Neural cell (in vitro differentiated cells): Measurements from ENCODE around the gene GPHN. TPM values are rescaled to one million over a fixed set of nuclear protein-coding genes. Genes with fewer than 3 reads are reported as not detected.
"Not testable (repeated sequence)": the region's sequence is repeated elsewhere in the genome, so short reads cannot be mapped to it uniquely, and the experiment has no call there.

Experiments used
- H2AFZ ChIP-seq: fragments of 200-600, 300-800 bp; sonication (generic), shearing (Covaris generic); 2 replicates; pipeline ENCODE4 v1.6.0; 2014; ENCODE audit warnings: low read depth, mild to moderate bottlenecking, antibody characterized with exemption, low read length, moderate library complexity
- H3F3A ChIP-seq: fragments of 200-600 bp; shearing (Covaris generic); 2 replicates; pipeline ENCODE4 v1.6.1; 2016; ENCODE audit warnings: mild to moderate bottlenecking, moderate library complexity, mixed read lengths, antibody characterized with exemption, low read length; ENCODE audit not compliant: insufficient read depth, poor library complexity, severe bottlenecking
- H3K27ac ChIP-seq: fragments of 200-600, 300-800 bp; sonication (generic), shearing (Covaris generic); 2 replicates; pipeline ENCODE4 v1.5.1; 2014; ENCODE audit warnings: mild to moderate bottlenecking, low read length, moderate library complexity
- H3K27me3 ChIP-seq: fragments of 300-800, 200-600 bp; sonication (generic), shearing (Covaris generic); 2 replicates; pipeline ENCODE4 v1.6.0; 2014; ENCODE audit warnings: mild to moderate bottlenecking, low read depth, low read length, moderate library complexity; ENCODE audit not compliant: insufficient read depth
- H3K36me3 ChIP-seq: fragments of 300-800, 200-600 bp; sonication (generic), shearing (Covaris generic); 2 replicates; pipeline ENCODE4 v1.5.1; 2014; ENCODE audit warnings: mild to moderate bottlenecking, antibody characterized with exemption, low read length, moderate library complexity; ENCODE audit not compliant: insufficient read depth
- H3K4me2 ChIP-seq: fragments of 300-800, 200-600 bp; sonication (generic), shearing (Covaris generic); 2 replicates; pipeline ENCODE4 v1.6.0; 2014; ENCODE audit warnings: mild to moderate bottlenecking, low read length
- H3K4me3 ChIP-seq: fragments of 300-800, 200-600 bp; sonication (generic), shearing (Covaris generic); 2 replicates; pipeline ENCODE4 v1.5.1; 2014; ENCODE audit warnings: mild to moderate bottlenecking, low read length, moderate library complexity
- H3K79me2 ChIP-seq: fragments of 200-600 bp; shearing (Covaris generic); replicated peaks from 2 replicates; pipeline ENCODE4 v1.6.0; 2014; ENCODE audit warnings: mild to moderate bottlenecking, low read length, moderate library complexity; ENCODE audit not compliant: insufficient read depth
- H3K9ac ChIP-seq: fragments of 300-800, 200-600 bp; sonication (generic), shearing (Covaris generic); 2 replicates; pipeline ENCODE4 v1.6.1; 2016; ENCODE audit warnings: mild to moderate bottlenecking, low read length, mixed read lengths
- H3K9me2 ChIP-seq: fragments of 200-600 bp; shearing (Covaris generic); 2 replicates; pipeline ENCODE4 v1.6.1; 2016; ENCODE audit warnings: mild to moderate bottlenecking, low read length, mixed read lengths; ENCODE audit not compliant: insufficient read depth
- H3K9me3 ChIP-seq: fragments of 200-600, 300-800 bp; sonication (generic), shearing (Covaris generic); 2 replicates; pipeline ENCODE4 v1.6.1; 2016; ENCODE audit warnings: mild to moderate bottlenecking, mixed run types, low read length, moderate library complexity, mixed read lengths
- H4K20me1 ChIP-seq: fragments of 200-600 bp; shearing (Covaris generic); 2 replicates; pipeline ENCODE4 v1.6.1; 2016; ENCODE audit warnings: mild to moderate bottlenecking, mixed run types; ENCODE audit not compliant: insufficient read depth
- EP300 ChIP-seq: fragments of 450-650 bp; conservative IDR thresholded peaks from 2 replicates; pipeline ENCODE4 v1.6.1; 2014; ENCODE audit warnings: antibody characterized with exemption, mild to moderate bottlenecking, moderate library complexity; ENCODE audit not compliant: poor library complexity, severe bottlenecking
- EZH2 ChIP-seq: fragments of 200-600, 300-800 bp; shearing (Covaris generic), sonication (generic); IDR thresholded peaks from 2 replicates; pipeline ENCODE4 v1.6.1; 2014; ENCODE audit warnings: antibody characterized with exemption, low read length, borderline replicate concordance, mild to moderate bottlenecking; ENCODE audit not compliant: insufficient read depth, poor library complexity, severe bottlenecking
- MXI1 ChIP-seq: fragments of 450-650 bp; conservative IDR thresholded peaks from 2 replicates; pipeline ENCODE4 v1.6.1; 2014; ENCODE audit warnings: antibody characterized with exemption, mild to moderate bottlenecking; ENCODE audit not compliant: poor library complexity, severe bottlenecking
- POLR2AphosphoS5 ChIP-seq: IDR thresholded peaks from 2 replicates; pipeline ENCODE4 v1.6.1; 2012
- RAD21 ChIP-seq: fragments of 450-650 bp; conservative IDR thresholded peaks from 2 replicates; pipeline ENCODE4 v1.6.1; 2014; ENCODE audit warnings: antibody characterized with exemption, mild to moderate bottlenecking, moderate library complexity
- SMC3 ChIP-seq: fragments of 450-650 bp; conservative IDR thresholded peaks from 2 replicates; pipeline ENCODE4 v1.6.1; 2014; ENCODE audit warnings: antibody characterized with exemption, mild to moderate bottlenecking, moderate library complexity; ENCODE audit not compliant: poor library complexity
- TAF1 ChIP-seq: IDR thresholded peaks from 2 replicates; pipeline ENCODE4 v1.6.1; 2012; ENCODE audit warnings: low read depth
- polyA plus RNA-seq: library from polyadenylated mRNA; depleted of rRNA; stranded (reverse); fragments of >200 nt; gene quantifications from 2 replicates; pipeline ENCODE4 v1.2.3, GENCODE V29; 2014
- TF ChIP-seq, protein P1 (sequence below): IDR thresholded peaks from 2 replicates; pipeline ENCODE4 v1.6.1; 2012; ENCODE audit warnings: borderline replicate concordance
- TF ChIP-seq, protein P2 (sequence below): fragments of 450-650 bp; IDR thresholded peaks from 2 replicates; pipeline ENCODE4 v1.5.1; 2014; ENCODE audit warnings: antibody characterized with exemption, mild to moderate bottlenecking, moderate library complexity; ENCODE audit not compliant: poor library complexity, severe bottlenecking

GPHN gene
- polyA plus RNA-seq, 1 donor from 2014 or later, result 135 TPM

DNA sequence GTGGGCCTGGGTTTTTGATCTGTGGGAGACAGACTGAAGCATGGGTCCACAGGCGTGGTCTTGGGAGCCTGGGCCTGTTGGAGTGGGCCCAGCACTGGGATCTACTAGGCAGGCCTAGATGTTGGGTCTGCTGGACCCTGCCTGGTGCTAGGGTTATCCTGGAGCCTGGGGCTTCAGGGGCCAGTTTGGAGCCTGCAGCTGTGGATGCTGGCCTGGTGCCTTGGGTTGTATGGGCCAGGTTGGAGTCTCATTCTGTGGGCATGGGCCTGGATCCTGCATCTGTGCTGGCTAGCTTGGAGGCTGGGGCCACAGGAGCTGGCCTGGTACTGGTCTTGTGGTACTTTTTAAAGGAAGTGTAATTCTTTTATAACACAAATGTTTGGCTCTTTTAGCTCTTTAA lies 68.0 kb downstream of the GPHN start:
- H3K36me3 ChIP-seq, result peaks cover 4% of the 10 kb centered on the region
- H3K9me2 ChIP-seq, result no peaks in the 10 kb centered on the region
- H2AFZ ChIP-seq, result no peak overlapping the region
- no peak overlapping the region for H3K9ac ChIP-seq
- H3K27ac ChIP-seq, result no peak overlapping the region
- no peaks in the 10 kb centered on the region for H3K27me3 ChIP-seq
- no peaks in the 10 kb centered on the region for H4K20me1 ChIP-seq
- H3K4me3 ChIP-seq, result no peak overlapping the region
- no peak overlapping the region for H3K4me2 ChIP-seq
- H3F3A ChIP-seq, result no peaks in the 10 kb centered on the region
- TF ChIP-seq, protein P1, sequence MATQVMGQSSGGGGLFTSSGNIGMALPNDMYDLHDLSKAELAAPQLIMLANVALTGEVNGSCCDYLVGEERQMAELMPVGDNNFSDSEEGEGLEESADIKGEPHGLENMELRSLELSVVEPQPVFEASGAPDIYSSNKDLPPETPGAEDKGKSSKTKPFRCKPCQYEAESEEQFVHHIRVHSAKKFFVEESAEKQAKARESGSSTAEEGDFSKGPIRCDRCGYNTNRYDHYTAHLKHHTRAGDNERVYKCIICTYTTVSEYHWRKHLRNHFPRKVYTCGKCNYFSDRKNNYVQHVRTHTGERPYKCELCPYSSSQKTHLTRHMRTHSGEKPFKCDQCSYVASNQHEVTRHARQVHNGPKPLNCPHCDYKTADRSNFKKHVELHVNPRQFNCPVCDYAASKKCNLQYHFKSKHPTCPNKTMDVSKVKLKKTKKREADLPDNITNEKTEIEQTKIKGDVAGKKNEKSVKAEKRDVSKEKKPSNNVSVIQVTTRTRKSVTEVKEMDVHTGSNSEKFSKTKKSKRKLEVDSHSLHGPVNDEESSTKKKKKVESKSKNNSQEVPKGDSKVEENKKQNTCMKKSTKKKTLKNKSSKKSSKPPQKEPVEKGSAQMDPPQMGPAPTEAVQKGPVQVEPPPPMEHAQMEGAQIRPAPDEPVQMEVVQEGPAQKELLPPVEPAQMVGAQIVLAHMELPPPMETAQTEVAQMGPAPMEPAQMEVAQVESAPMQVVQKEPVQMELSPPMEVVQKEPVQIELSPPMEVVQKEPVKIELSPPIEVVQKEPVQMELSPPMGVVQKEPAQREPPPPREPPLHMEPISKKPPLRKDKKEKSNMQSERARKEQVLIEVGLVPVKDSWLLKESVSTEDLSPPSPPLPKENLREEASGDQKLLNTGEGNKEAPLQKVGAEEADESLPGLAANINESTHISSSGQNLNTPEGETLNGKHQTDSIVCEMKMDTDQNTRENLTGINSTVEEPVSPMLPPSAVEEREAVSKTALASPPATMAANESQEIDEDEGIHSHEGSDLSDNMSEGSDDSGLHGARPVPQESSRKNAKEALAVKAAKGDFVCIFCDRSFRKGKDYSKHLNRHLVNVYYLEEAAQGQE, result no peak
- no peak for TF ChIP-seq RAD21
- TF ChIP-seq, protein P2, sequence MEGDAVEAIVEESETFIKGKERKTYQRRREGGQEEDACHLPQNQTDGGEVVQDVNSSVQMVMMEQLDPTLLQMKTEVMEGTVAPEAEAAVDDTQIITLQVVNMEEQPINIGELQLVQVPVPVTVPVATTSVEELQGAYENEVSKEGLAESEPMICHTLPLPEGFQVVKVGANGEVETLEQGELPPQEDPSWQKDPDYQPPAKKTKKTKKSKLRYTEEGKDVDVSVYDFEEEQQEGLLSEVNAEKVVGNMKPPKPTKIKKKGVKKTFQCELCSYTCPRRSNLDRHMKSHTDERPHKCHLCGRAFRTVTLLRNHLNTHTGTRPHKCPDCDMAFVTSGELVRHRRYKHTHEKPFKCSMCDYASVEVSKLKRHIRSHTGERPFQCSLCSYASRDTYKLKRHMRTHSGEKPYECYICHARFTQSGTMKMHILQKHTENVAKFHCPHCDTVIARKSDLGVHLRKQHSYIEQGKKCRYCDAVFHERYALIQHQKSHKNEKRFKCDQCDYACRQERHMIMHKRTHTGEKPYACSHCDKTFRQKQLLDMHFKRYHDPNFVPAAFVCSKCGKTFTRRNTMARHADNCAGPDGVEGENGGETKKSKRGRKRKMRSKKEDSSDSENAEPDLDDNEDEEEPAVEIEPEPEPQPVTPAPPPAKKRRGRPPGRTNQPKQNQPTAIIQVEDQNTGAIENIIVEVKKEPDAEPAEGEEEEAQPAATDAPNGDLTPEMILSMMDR, result no peak
- TF ChIP-seq EP300, result no peak
- TF ChIP-seq MXI1, result no peak
- TF ChIP-seq EZH2, result no peak
- TF ChIP-seq POLR2AphosphoS5, result no peak
- TF ChIP-seq SMC3, result no peak
- no peak for TF ChIP-seq TAF1
- H3K79me2 ChIP-seq, result peaks cover 31% of the 10 kb centered on the region
- peaks cover 5% of the 10 kb centered on the region for H3K9me3 ChIP-seq

DNA sequence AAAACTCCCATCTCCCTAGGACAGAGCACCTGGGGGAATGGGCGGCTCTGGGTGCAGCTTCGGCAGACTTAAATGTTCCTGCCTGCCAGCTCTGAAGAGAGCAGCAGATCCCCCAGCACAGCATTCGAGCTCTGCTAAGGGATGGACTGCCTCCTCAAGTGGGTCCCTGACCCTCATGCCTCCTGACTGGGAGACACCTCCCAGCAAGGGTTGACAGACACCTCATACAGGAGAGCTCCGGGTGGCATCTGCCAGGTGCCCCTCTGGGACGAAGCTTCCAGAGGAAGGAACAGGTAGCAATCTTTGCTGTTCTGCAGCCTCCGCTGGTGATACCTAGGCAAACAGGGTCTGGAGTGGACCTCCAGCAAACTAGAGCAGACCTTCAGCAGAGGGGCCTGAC lies 79.8 kb downstream of the GPHN start:
- not testable (repeated sequence) for H3K9me2 ChIP-seq

DNA sequence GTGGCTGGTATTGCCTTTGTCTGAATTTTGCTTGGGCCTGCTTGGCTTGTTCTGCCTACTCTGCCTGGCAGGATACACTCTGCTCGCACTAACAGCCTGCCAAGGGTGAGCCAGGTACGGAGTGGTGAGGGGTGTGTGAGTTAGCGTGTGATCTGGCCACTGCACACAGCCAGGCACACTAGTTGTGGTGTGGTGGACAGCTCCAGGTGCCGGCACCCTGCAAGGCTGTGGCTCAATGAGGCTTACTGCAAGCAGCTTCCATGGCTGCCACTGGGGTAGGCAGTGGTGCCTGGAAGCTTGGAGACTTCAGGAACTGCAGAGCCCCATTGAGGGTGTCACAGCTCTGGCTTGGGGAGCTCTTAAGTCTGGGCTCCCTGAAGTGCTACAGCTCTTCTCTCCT lies 87.4 kb downstream of the GPHN start:
- Histone ChIP-seq H3K9me2 (no peaks in the 10 kb centered on the region), H3K4me2 (no peak overlapping the region), H3K27me3 (no peaks in the 10 kb centered on the region), H3K36me3 (peaks cover 7% of the 10 kb centered on the region), H3K9me3 (peaks cover 4% of the 10 kb centered on the region), H3K79me2 (peaks cover 7% of the 10 kb centered on the region), H4K20me1 (no peaks in the 10 kb centered on the region), H3F3A (no peaks in the 10 kb centered on the region), H3K9ac (no peak overlapping the region), H2AFZ (no peak overlapping the region), H3K27ac (no peak overlapping the region), H3K4me3 (no peak overlapping the region)
- no peak for TF ChIP-seq RAD21
- TF ChIP-seq, protein P2, result no peak
- no peak for TF ChIP-seq EZH2
- no peak for TF ChIP-seq SMC3
- no peak for TF ChIP-seq TAF1
- TF ChIP-seq POLR2AphosphoS5, result no peak
- TF ChIP-seq, protein P1, result no peak
- no peak for TF ChIP-seq EP300
- no peak for TF ChIP-seq MXI1

More for the DNA sequence above, 79.8 kb downstream of the GPHN start:
- H3K79me2 ChIP-seq, H2AFZ ChIP-seq, H3K27ac ChIP-seq, H3K4me3 ChIP-seq, H4K20me1 ChIP-seq, H3K4me2 ChIP-seq, H3F3A ChIP-seq, H3K27me3 ChIP-seq, H3K9ac ChIP-seq, H3K9me3 ChIP-seq, H3K36me3 ChIP-seq: not testable (repeated sequence)
